ENCODE results near the gene TSPAN5. TPM values are rescaled to one million over a fixed set of nuclear protein-coding genes. Genes with fewer than 3 reads are reported as not detected.
A peak's percentile ranks its signal among the peaks of the same experiment; 100 is the strongest.

Gene TSPAN5
- total and polyA plus RNA-seq, 11 donors = 1.0 to 10.2 (median 5.6) TPM

- intact Hi-C loops (cut with DNase I) = no loop called here
- Histone ChIP-seq H3K4me1 (peaks cover 0 to 35% (median 14%) of the 10 kb centered on the region in 12 donors), H3K9me3 (no peaks in the 10 kb centered on the region), H3K27me3 (no peaks in the 10 kb centered on the region), H3K4me3 (no peak overlapping the region), H3K36me3 (no peaks in the 10 kb centered on the region), H3K27ac (no peak overlapping the region)
- 94 to 97% (median 95%) methylated on average over 5 of the region's 5 CpGs for WGBS, 4 donors
- DNase-seq (no peak), ATAC-seq (no peak)
- TF ChIP-seq, protein P1, sequence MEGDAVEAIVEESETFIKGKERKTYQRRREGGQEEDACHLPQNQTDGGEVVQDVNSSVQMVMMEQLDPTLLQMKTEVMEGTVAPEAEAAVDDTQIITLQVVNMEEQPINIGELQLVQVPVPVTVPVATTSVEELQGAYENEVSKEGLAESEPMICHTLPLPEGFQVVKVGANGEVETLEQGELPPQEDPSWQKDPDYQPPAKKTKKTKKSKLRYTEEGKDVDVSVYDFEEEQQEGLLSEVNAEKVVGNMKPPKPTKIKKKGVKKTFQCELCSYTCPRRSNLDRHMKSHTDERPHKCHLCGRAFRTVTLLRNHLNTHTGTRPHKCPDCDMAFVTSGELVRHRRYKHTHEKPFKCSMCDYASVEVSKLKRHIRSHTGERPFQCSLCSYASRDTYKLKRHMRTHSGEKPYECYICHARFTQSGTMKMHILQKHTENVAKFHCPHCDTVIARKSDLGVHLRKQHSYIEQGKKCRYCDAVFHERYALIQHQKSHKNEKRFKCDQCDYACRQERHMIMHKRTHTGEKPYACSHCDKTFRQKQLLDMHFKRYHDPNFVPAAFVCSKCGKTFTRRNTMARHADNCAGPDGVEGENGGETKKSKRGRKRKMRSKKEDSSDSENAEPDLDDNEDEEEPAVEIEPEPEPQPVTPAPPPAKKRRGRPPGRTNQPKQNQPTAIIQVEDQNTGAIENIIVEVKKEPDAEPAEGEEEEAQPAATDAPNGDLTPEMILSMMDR (IDR thresholded peaks at IDR 0.05) = no peak
- TF ChIP-seq POLR2A (IDR thresholded peaks at IDR 0.05) = no peak
Observed at GRCh38 chr4:98570151-98570797, 88.1 kb downstream of the TSPAN5 start.

DNA sequence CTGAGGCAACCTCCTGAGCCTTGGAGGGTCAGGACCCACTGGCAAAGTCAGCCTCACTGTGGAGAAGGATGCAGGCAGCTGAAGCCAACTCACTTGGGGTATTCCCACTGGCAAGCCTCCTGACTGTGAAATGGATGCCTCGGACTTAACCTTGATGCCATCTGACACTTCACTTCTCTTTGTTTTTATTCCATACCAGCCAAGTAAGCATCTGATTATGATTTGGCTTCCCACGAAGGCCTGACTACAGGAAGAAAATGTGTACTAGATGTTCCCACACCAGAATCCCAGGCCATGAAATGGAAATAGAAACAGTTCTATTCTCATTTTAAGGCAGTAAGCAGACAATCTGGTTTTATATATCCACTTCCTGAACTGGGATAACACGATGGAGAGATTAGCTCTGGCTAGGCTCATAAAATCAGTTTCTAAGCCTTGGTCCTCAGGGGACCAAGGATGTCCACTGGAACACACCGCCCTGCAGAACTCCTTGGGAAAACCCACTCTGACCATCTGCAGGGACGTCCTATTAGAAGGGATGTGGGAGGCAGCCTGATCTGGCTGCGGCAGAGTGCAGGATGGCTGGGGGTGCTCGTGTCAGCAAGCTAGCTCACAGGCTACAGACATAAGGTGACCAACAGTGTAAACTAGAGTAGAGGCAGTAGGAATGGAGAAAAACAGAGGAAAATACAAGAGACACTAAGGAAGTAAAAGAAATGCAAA is 89.3 kb downstream of the TSPAN5 start:
- Histone ChIP-seq H3K27me3 (no peaks in the 10 kb centered on the region), H3K4me1 (peaks cover 0 to 35% (median 14%) of the 10 kb centered on the region in 12 donors), H3K27ac (peak overlapping the region in 5 of 12 donors; percentile 22 to 59 (median 32)), H3K36me3 (no peaks in the 10 kb centered on the region), H3K9me3 (no peaks in the 10 kb centered on the region), H3K4me3 (no peak overlapping the region)
- TF ChIP-seq, protein P1 (IDR thresholded peaks at IDR 0.05) = no peak
- TF ChIP-seq POLR2A (IDR thresholded peaks at IDR 0.05) = no peak
- DNase-seq = no peak
- peak in 3 of 4 donors; percentile 42 to 57 (median 42) for ATAC-seq
- 30 to 44% (median 35%) methylated on average over 7 of the region's 7 CpGs for WGBS, 4 donors
- intact Hi-C loops (cut with DNase I) = no loop called here

- Histone ChIP-seq H3K36me3 (no peaks in the 10 kb centered on the region), H3K9me3 (no peaks in the 10 kb centered on the region), H3K27me3 (no peaks in the 10 kb centered on the region), H3K27ac (no peak overlapping the region), H3K4me1 (peaks cover 0 to 35% (median 14%) of the 10 kb centered on the region in 12 donors), H3K4me3 (no peak overlapping the region)
- no peak for DNase-seq
- WGBS, 4 donors = 94 to 98% (median 96%) methylated on average over 7 of the region's 7 CpGs
- intact Hi-C loops (cut with DNase I) = no loop called here
- no peak for TF ChIP-seq POLR2A (IDR thresholded peaks at IDR 0.05)
- TF ChIP-seq, protein P1 (IDR thresholded peaks at IDR 0.05) = no peak
- ATAC-seq = no peak
Observed at GRCh38 chr4:98567611-98568010, 90.8 kb downstream of the TSPAN5 start.

- ATAC-seq = peak in 3 of 4 donors; percentile 43 to 47 (median 45)
- intact Hi-C loops (cut with DNase I) = no loop called here
- 55 to 67% (median 63%) methylated on average over 11 of the region's 11 CpGs for WGBS, 4 donors
Observed at GRCh38 chr4:98566361-98567008, 91.9 kb downstream of the TSPAN5 start.

More at GRCh38 chr4:98566361-98567008, 91.9 kb downstream of the TSPAN5 start:
- TF ChIP-seq, protein P1 (IDR thresholded peaks at IDR 0.05) = no peak
- TF ChIP-seq POLR2A (IDR thresholded peaks at IDR 0.05) = no peak
- DNase-seq = peak in 1 of 5 donors; percentile 34
- H3K4me3 ChIP-seq = no peak overlapping the region
- peak overlapping the region in 5 of 12 donors; percentile 15 to 68 (median 41) for H3K27ac ChIP-seq
- no peaks in the 10 kb centered on the region for H3K36me3 ChIP-seq
- H3K4me1 ChIP-seq = peaks cover 0 to 35% (median 14%) of the 10 kb centered on the region in 12 donors
- no peaks in the 10 kb centered on the region for H3K27me3 ChIP-seq
- H3K9me3 ChIP-seq = no peaks in the 10 kb centered on the region

Measured in heart left ventricle (tissue), 16 donors.